Forelimb muscle (tissue), 1 donor: ENCODE measurements around the gene SKP2. TPM values are rescaled to one million over a fixed set of nuclear protein-coding genes. Genes with fewer than 3 reads are reported as not detected.

Source experiments
- DNase-seq: peaks from one replicate; pipeline ENCODE4 v3.0.0-alpha.2; 2013; ENCODE audit warnings: low read depth
- polyA plus RNA-seq: library from polyadenylated mRNA; unstranded; fragments of 120-200 nt; gene quantifications from one replicate; pipeline ENCODE4 v1.2.1, GENCODE V29; 2013; ENCODE audit not compliant: insufficient read length

SKP2 gene
- polyA plus RNA-seq, 1 donor, result 44.9 TPM

GRCh38 chr5:36199620-36200019 lies 47.7 kb downstream of the SKP2 start:
- no peak for DNase-seq

GRCh38 chr5:36200513-36200912 lies 48.6 kb downstream of the SKP2 start:
- no peak for DNase-seq

- no peak for DNase-seq
These were observed 50.6 kb downstream of the SKP2 start for GRCh38 chr5:36202521-36202961.

DNA sequence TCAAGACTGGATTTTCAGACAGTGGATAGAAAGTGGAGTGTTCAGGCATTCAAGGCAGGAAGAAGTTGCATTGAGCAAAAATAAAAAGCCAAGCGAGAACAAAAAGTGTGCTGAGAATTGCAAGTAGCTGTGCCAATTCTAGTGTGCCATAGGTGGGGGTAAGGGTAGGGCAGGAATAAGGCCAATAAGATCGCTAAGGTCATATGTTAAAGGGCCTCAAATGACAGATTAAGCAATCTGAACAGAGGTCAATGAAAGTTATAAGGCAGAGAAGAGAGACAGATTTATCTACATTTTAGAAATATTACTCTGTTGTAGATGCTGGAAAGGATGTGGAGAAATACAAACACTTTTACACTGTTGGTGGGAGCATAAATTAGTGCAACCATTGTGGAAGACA lies 53.4 kb downstream of the SKP2 start:
- no peak for DNase-seq

DNA sequence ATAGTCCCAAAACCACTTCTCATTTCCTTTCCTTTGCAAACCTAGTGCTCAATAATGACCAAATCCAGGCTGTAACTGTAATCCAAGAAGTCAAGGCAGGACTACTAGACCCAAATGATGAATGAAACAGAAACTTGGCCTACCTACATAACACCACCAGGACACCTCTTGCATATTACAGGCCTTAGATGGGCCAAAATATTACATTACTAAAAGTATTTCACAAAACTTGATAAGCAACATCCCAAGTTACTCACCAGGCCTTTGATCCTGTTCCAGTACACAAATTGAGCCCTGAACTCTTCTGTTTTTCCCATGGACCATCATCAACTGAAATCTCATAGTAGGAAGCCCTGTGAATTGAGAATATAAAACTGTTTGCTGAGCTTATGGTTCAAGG lies 55.0 kb downstream of the SKP2 start:
- no peak for DNase-seq

DNA sequence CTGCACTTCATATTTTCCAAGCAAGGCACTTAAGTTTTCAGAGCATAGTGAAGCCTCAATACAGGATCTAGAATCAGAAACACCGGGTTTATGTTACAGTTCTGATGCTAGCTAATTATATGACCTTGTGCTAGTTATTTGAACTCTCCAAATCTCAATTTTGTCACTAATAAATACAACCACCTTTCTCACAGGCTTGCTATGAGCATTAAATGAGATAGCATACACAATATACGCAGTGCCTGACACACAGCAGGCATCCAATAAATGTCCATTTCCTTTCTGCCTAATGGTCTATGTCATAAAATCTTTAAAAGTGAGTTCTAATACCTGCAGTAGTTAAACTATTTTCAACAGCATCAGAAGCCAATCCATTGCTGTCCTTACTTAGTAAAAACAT lies 56.9 kb downstream of the SKP2 start:
- DNase-seq, result no peak

DNA sequence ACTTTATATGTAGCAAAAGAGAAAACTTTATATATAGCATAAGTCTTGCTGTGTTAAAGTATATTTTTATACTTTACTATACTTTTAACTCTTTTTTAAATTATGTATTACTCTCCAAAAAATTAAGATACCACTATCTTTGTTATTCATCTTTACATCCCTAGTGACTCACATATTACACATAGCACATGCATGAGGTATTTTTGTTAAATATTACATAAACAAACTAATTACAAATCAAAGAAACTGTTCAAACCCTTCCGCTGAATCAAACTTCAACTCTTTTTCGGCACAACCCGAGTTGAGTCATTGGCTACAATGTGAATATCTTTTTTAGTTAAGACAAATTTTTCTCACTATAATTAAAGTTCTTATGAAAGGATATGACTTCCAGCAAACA lies 57.8 kb downstream of the SKP2 start:
- DNase-seq, result no peak

DNA sequence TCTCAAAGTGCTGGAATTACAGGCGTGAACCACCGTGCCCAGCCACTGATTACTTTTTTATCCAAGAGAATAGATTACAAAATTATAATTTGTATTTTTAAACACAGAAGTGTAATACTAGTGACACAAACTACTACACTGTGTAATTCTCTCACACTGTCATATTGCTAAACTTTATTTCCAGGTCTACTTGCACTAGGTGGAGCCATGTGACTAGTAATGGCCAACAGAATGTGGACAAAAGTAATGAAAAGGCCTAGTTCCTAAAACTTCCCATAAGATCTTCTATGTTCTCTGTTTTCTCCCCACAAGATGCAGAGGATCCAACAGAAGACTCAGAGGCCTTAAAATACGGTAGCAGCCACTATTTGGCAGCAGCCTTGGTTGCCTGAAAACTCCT lies 62.5 kb downstream of the SKP2 start:
- no peak for DNase-seq

DNA sequence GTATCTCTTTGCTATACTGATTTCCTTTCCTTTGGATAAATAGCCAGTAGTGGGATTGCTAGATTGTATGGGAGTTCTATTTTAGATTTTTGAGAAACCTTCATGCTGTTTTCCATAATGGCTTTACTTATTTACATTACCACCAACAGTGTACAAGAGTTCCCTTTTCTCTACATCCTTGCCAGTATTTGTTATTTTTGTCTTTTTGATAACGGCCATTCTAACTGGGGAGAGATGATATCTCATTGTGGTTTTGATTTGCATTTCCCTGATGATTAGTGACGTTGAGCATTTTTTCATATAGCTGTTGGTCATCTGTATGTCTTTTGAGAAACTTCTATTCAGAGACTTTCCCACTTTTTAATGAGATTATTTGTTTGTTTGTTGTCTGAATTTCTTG lies 64.0 kb downstream of the SKP2 start:
- no peak for DNase-seq

DNA sequence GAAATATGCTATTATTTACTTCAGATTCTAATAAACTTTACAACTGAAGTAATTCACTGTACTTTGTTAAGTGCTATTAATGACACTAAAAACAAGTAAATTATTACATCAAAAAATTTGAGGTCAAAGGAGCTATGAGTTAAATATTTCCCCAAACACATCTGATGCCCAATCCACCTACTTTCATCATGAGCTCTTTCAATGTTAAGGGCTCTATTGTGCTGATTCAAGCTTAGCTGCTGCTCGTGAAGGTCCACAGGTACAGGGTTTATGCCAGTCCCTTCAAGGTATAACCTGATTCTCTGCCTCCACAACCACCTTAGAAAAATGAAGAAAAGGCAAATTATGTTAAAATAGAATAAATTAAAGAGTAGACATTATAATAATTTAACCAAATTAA lies 65.7 kb downstream of the SKP2 start:
- no peak for DNase-seq

DNA sequence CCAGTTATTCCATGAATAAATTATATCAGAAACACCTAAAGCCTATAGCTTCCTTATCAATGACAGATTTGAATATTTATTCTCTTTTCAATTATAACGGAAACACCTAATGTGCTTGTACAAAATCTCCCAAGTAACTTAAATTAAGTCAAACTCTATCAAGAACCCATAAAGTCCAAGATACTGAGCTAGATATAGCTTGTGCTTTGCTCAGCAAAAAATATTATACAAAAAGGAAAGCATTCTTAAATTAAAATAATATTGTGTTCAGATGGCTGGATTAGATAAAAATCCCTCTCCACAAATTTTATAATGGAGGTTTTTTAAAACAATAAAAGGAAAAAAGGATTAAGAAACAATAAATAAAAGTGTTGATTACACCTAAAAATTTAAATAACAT lies 66.1 kb downstream of the SKP2 start:
- DNase-seq, result no peak

DNA sequence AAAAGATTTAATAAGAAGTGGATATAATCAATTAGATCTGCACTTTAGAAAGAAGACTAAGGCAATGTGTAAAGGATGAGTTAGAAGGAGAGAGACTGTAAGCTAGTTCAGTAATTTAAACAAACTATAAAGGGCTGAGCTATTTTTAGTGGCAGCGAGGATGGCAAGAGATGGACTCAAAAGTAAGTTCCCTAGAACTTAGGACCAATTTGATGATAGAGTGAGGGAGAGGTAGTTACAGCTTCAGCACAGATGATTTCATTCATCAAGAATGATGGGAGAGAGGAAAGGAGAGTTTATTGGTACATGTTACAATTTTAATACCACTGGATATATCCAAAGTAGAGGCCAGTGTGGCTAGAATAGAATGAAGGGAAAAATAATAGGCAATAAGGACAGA lies 70.7 kb downstream of the SKP2 start:
- no peak for DNase-seq

DNA sequence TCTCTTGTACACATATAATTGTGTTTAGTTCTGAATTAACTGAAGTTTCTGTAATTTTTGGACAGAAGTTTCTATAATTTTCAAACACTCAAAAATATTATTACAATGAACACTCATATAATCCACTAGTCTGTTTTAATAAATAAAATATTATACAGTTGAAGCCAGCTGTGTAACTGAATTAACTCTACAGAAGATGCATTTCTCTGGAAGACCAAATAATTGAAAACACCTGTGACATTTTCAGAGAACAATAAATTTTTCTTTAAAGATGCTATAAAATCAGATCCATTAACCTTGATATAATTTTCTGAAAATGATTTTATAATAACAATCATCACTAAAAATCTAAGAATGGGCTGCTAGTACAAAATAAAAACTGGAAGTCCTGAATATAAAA lies 75.1 kb downstream of the SKP2 start:
- no peak for DNase-seq

GRCh38 chr5:36228505-36228904 lies 76.6 kb downstream of the SKP2 start:
- no peak for DNase-seq

- DNase-seq, result no peak
These were observed 78.4 kb downstream of the SKP2 start for GRCh38 chr5:36230151-36230790.

DNA sequence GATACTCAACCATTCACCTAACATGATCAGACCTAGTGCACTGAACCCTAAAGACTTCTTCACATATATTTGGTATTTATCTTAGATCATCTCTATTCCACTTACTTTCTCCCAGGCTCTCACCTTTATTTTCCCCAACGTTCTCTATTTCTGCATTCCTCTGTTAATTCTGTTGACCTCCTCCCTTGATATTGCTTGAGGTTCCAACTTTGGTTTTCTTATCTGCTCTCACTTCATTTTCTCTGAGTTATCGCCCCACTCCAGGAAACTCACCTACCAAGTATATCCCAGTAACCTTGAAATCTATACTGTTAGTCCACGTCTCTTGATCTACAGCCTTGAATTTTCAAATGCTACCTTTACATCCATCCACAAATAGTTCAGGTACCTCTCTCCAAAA lies 80.6 kb downstream of the SKP2 start:
- DNase-seq, result no peak

Other genes starting within 250 kb of the SKP2 start
- gene CAPSL, start 213.5 kb upstream of the SKP2 start, polyA plus RNA-seq, result not detected
- gene UGT3A1, start 160.7 kb upstream of the SKP2 start, polyA plus RNA-seq, result 36.1 TPM
- gene UGT3A2, start 85.2 kb upstream of the SKP2 start, polyA plus RNA-seq, result 0.68 TPM
- gene LMBRD2, start 224 bp upstream of the SKP2 start, polyA plus RNA-seq, result 13.7 TPM
- 38.2 TPM for gene NADK2, start 89.8 kb downstream of the SKP2 start, polyA plus RNA-seq
- 0.47 TPM for gene RANBP3L, start 149.8 kb downstream of the SKP2 start, polyA plus RNA-seq